Esophagus squamous epithelium (tissue), 4 donors: ENCODE measurements around the gene PTPN1.

ENCODE experiments used
- POLR2A ChIP-seq, 4 donors: fragments of 450-650 bp; IDR thresholded peaks; one replicate each; pipeline ENCODE4 v1.6.1; 2017; ENCODE audit warnings: antibody characterized with exemption in 4 of 4, mild to moderate bottlenecking in 4 of 4, moderate library complexity in 3 of 4
- TF ChIP-seq, protein P1 (sequence below), 6 experiments: fragments of 450-650 bp in 4 of 6; fragments of 200-600 bp in 2 of 6; sonication (generic) in 2 of 6; IDR thresholded peaks; one replicate each; pipeline ENCODE4 v1.5.1; 2016 to 2019; ENCODE audit warnings: antibody characterized with exemption in 6 of 6, mild to moderate bottlenecking in 4 of 6, moderate library complexity in 4 of 6

GRCh38 chr20:50562262-50562701 lies 52.1 kb downstream of the PTPN1 start:
- no peak for TF ChIP-seq POLR2A (IDR thresholded peaks at IDR 0.05)
- TF ChIP-seq, protein P1, sequence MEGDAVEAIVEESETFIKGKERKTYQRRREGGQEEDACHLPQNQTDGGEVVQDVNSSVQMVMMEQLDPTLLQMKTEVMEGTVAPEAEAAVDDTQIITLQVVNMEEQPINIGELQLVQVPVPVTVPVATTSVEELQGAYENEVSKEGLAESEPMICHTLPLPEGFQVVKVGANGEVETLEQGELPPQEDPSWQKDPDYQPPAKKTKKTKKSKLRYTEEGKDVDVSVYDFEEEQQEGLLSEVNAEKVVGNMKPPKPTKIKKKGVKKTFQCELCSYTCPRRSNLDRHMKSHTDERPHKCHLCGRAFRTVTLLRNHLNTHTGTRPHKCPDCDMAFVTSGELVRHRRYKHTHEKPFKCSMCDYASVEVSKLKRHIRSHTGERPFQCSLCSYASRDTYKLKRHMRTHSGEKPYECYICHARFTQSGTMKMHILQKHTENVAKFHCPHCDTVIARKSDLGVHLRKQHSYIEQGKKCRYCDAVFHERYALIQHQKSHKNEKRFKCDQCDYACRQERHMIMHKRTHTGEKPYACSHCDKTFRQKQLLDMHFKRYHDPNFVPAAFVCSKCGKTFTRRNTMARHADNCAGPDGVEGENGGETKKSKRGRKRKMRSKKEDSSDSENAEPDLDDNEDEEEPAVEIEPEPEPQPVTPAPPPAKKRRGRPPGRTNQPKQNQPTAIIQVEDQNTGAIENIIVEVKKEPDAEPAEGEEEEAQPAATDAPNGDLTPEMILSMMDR (IDR thresholded peaks at IDR 0.05): no peak
